ENCODE measurements around the gene RARA. TPM values are rescaled to one million over a fixed set of nuclear protein-coding genes. Genes with fewer than 3 reads are reported as not detected.

RARA gene
- polyA plus RNA-seq, 3 donors = 14.9 to 63.9 (median 29.4) TPM

GRCh38 chr17:40301315-40301714, 7.7 kb upstream of the RARA start:
- H3K27me3 ChIP-seq (ENCODE audit: control insufficient read depth in 2 of 2, insufficient read depth in 2 of 2, low read length in 2 of 2) = no peaks in the 10 kb centered on the region
- no peaks in the 10 kb centered on the region for H3K79me2 ChIP-seq (ENCODE audit: insufficient read depth, low read length)
- H3K4me1 ChIP-seq (ENCODE audit: control insufficient read depth in 1 of 2, insufficient read depth in 2 of 2, low read length in 2 of 2) = peaks cover 6 to 12% of the 10 kb centered on the region in 2 donors
- no peak overlapping the region for H3K27ac Mint-ChIP-seq
- TF ChIP-seq, protein P1, sequence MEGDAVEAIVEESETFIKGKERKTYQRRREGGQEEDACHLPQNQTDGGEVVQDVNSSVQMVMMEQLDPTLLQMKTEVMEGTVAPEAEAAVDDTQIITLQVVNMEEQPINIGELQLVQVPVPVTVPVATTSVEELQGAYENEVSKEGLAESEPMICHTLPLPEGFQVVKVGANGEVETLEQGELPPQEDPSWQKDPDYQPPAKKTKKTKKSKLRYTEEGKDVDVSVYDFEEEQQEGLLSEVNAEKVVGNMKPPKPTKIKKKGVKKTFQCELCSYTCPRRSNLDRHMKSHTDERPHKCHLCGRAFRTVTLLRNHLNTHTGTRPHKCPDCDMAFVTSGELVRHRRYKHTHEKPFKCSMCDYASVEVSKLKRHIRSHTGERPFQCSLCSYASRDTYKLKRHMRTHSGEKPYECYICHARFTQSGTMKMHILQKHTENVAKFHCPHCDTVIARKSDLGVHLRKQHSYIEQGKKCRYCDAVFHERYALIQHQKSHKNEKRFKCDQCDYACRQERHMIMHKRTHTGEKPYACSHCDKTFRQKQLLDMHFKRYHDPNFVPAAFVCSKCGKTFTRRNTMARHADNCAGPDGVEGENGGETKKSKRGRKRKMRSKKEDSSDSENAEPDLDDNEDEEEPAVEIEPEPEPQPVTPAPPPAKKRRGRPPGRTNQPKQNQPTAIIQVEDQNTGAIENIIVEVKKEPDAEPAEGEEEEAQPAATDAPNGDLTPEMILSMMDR (IDR thresholded peaks at IDR 0.05) = no peak
- no peak overlapping the region for H2AFZ ChIP-seq (ENCODE audit: insufficient read depth, low read depth, low read length, poor library complexity, severe bottlenecking)
- WGBS (ENCODE audit: insufficient coverage) = 86% methylated on average over 3 of the region's 4 CpGs
- H3K9me3 Mint-ChIP-seq = no peaks in the 10 kb centered on the region
- no peak overlapping the region for H3K4me2 ChIP-seq (replicated peaks; ENCODE audit: extremely low read depth, low read length, poor library complexity, severe bottlenecking)
- no peak overlapping the region for H3K4me3 ChIP-seq (replicated peaks in 1 of 3; ENCODE audit: low read depth in 2 of 3, low read length in 3 of 3)
- peaks cover 10 to 18% of the 10 kb centered on the region in 2 donors for H3K36me3 Mint-ChIP-seq
- no peak overlapping the region for H3K9ac ChIP-seq (ENCODE audit: insufficient read depth, low read length, poor library complexity, severe bottlenecking)
- peaks cover 11% of the 10 kb centered on the region for H3K4me1 Mint-ChIP-seq
- peaks cover 0 to 2% (median 0%) of the 10 kb centered on the region in 3 donors for H3K27me3 Mint-ChIP-seq (ENCODE audit: low read depth in 3 of 3)
- DNase-seq = peak in 1 of 3 donors; percentile 23
- peaks cover 2 to 16% of the 10 kb centered on the region in 2 donors for H3K36me3 ChIP-seq (replicated peaks in 1 of 2; ENCODE audit: control insufficient read depth in 1 of 2, insufficient read depth in 2 of 2, low read length in 2 of 2)
- H3K9me3 ChIP-seq (replicated peaks in 1 of 2; ENCODE audit: control insufficient read depth in 1 of 2, insufficient read depth in 1 of 2, low read length in 2 of 2) = no peaks in the 10 kb centered on the region
- no peak overlapping the region for H3K4me3 Mint-ChIP-seq
- intact Hi-C loops (cut with micrococcal nuclease) = loop anchor here (5.0 to 10.0 kb wide), 4 partner anchors 111 to 233 kb away; partner anchors contain the start of gene TOP2A (in 1 of the 2)
- H3K27ac ChIP-seq (ENCODE audit: low read depth in 1 of 2, low read length in 2 of 2) = no peak overlapping the region
- H4K20me1 ChIP-seq (ENCODE audit: insufficient read depth, low read length) = no peaks in the 10 kb centered on the region

- peak overlapping the region in 1 of 3 experiments; percentile 8 for H3K4me3 ChIP-seq (replicated peaks in 1 of 3; ENCODE audit: low read depth in 2 of 3, low read length in 3 of 3)
- Mint-ChIP-seq H3K36me3 (peaks cover 2 to 7% of the 10 kb centered on the region in 2 donors), H3K27ac (peak overlapping the region in 4 of 7 donors; percentile 46 to 76 (median 58)), H3K4me3 (peak overlapping the region in 1 of 2 donors; percentile 41), H3K4me1 (peaks cover 11% of the 10 kb centered on the region), H3K9me3 (no peaks in the 10 kb centered on the region), H3K27me3 (ENCODE audit: low read depth in 3 of 3) (no peaks in the 10 kb centered on the region)
- intact Hi-C loops (cut with micrococcal nuclease) = loop anchor here (1.0 to 10.0 kb wide), 6 partner anchors 14 to 232 kb away; partner anchors contain the start of gene TOP2A (in 1 of the 2)
- H3K79me2 ChIP-seq (ENCODE audit: insufficient read depth, low read length) = no peaks in the 10 kb centered on the region
- H3K9ac ChIP-seq (ENCODE audit: insufficient read depth, low read length, poor library complexity, severe bottlenecking) = no peak overlapping the region
- no peak overlapping the region for H2AFZ ChIP-seq (ENCODE audit: insufficient read depth, low read depth, low read length, poor library complexity, severe bottlenecking)
- peak overlapping the region in 1 of 2 donors; percentile 20 for H3K27ac ChIP-seq (ENCODE audit: low read depth in 1 of 2, low read length in 2 of 2)
- H3K4me2 ChIP-seq (replicated peaks; ENCODE audit: extremely low read depth, low read length, poor library complexity, severe bottlenecking) = peak overlapping the region; percentile 8
- H3K27me3 ChIP-seq (ENCODE audit: control insufficient read depth in 2 of 2, insufficient read depth in 2 of 2, low read length in 2 of 2) = no peaks in the 10 kb centered on the region
- WGBS (ENCODE audit: insufficient coverage) = 50% methylated on average over 2 of the region's 4 CpGs
- no peaks in the 10 kb centered on the region for H3K9me3 ChIP-seq (replicated peaks in 1 of 2; ENCODE audit: control insufficient read depth in 1 of 2, insufficient read depth in 1 of 2, low read length in 2 of 2)
- H3K4me1 ChIP-seq (ENCODE audit: control insufficient read depth in 1 of 2, insufficient read depth in 2 of 2, low read length in 2 of 2) = peaks cover 18 to 27% of the 10 kb centered on the region in 2 donors
- peak; percentile 74 to 88 (median 81) for DNase-seq
- TF ChIP-seq, protein P1 (IDR thresholded peaks at IDR 0.05) = peak; percentile 76
- H3K36me3 ChIP-seq (replicated peaks in 1 of 2; ENCODE audit: control insufficient read depth in 1 of 2, insufficient read depth in 2 of 2, low read length in 2 of 2) = peaks cover 0 to 8% of the 10 kb centered on the region in 2 donors
- no peaks in the 10 kb centered on the region for H4K20me1 ChIP-seq (ENCODE audit: insufficient read depth, low read length)
Measured at GRCh38 chr17:40303009-40303657, 5.8 kb upstream of the RARA start.

All from CD14-positive monocyte (primary cell).